T-helper 17 cell (primary cell): Measurements from ENCODE around the gene TCEAL8. TPM values are rescaled to one million over a fixed set of nuclear protein-coding genes. Genes with fewer than 3 reads are reported as not detected.
"Not testable (repeated sequence)": the region's sequence is repeated elsewhere in the genome, so short reads cannot be mapped to it uniquely, and the experiment has no call there.

Experiments used
- ATAC-seq: fragments of 150-1000 bp; cut with Tn5 transposase; 2 replicates; pipeline ENCODE4 v1.10.0; 2021; ENCODE audit warnings: mild to moderate bottlenecking, moderate library complexity
- DNase-seq, 3 donors: peaks; one replicate each; pipeline versions ENCODE4 v3.0.0 to v3.0.0-alpha.2; 2020 to 2021
- H3K9me3 ChIP-seq: one replicate; pipeline ENCODE4 v1.7.0; 2013; ENCODE audit warnings: low read length, mild to moderate bottlenecking; ENCODE audit not compliant: control insufficient read depth, poor library complexity, severe bottlenecking
- H3K27ac Mint-ChIP-seq: one replicate; pipeline ENCODE4 v1.8.0; 2022; ENCODE audit warnings: mild to moderate bottlenecking, moderate library complexity, mixed read lengths
- H3K27me3 Mint-ChIP-seq: one replicate; pipeline ENCODE4 v1.8.0; 2022; ENCODE audit warnings: mixed read lengths
- H3K36me3 Mint-ChIP-seq: one replicate; pipeline ENCODE4 v1.8.0; 2022; ENCODE audit warnings: low read depth, mixed read lengths
- H3K4me1 Mint-ChIP-seq: one replicate; pipeline ENCODE4 v1.8.0; 2022; ENCODE audit warnings: mild to moderate bottlenecking, mixed read lengths
- H3K4me3 Mint-ChIP-seq: one replicate; pipeline ENCODE4 v1.8.0; 2022; ENCODE audit warnings: mild to moderate bottlenecking, moderate library complexity, mixed read lengths
- total RNA-seq, 4 donors: library from RNA in 2 of 4; stranded (reverse) in 2 of 4; gene quantifications; one replicate each; pipeline ENCODE4 v1.2.3 and lab custom pipeline; 2022 to 2026

TCEAL8 gene
- total RNA-seq, 2 donors from 2014 or later: 12.6 to 16.4 TPM

DNA sequence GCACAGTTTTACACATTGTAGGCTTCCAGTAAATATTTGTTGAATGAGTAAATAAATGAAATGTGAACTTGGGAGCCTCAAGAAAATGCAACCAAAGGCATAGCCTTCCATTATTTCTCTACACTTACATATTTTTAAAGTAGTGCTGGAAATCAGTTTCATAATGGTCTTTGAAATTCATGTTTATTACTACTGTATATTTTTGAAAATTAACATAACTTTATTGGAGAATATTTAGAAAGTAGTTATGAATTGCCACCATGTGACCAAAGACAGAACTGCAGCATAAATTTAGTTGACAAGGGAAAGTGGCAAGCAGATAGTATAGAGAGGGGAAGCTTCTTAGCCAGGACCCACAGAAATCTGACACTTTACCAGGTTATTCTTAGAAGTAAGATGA lies 6.4 kb downstream of the TCEAL8 start:
- Mint-ChIP-seq H3K4me3 (no peak overlapping the region), H3K27me3 (peaks cover 10% of the 10 kb centered on the region), H3K4me1 (peaks cover 5% of the 10 kb centered on the region), H3K36me3 (no peaks in the 10 kb centered on the region), H3K27ac (no peak overlapping the region)
- ATAC-seq (peak; percentile 37), DNase-seq (no peak)
- no peaks in the 10 kb centered on the region for H3K9me3 ChIP-seq

DNA sequence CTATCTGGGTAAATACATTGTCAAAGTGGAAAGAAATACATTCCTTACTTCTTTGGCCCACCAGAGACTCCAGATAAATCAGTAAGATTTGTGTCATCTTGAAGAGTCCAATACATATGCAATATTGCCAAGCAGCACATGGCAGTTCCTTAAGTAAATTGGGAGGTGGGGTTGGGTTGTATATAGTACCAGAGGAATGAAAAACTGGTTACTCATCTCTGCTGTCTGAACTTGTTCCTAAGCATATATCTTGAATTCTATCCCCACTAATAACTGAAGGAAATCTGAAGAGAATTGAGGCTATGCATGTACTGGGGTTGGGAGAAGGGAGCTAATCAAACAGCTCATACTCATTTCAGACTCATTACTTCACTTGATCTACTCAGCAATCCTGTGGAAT lies 14.8 kb downstream of the TCEAL8 start:
- Mint-ChIP-seq H3K27me3 (peaks cover 14% of the 10 kb centered on the region), H3K36me3 (no peaks in the 10 kb centered on the region)

DNA sequence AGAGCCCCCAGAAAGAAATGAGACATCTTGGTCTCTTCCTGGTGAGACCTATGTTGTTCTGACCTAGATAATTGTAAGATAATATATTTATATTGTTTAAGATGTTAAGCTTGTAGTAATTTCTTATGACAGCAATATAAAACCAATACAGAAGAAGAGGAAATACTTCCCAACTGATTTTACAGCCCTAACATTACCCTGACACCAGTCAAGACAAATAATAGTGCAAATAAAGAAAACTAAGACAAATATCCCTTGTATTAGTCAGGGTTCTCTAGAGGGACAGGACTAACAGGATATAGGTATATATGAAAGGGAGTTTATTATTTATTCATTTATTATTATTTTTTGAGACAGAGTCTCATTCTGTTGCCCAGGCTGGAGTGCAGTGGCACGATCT lies 18.7 kb downstream of the TCEAL8 start:
- H3K4me3 Mint-ChIP-seq: no peak overlapping the region
- H3K9me3 ChIP-seq: no peaks in the 10 kb centered on the region
- DNase-seq (no peak), ATAC-seq (no peak)
- H3K27ac Mint-ChIP-seq: no peak overlapping the region
- no peaks in the 10 kb centered on the region for H3K4me1 Mint-ChIP-seq
- no peaks in the 10 kb centered on the region for H3K27me3 Mint-ChIP-seq
- H3K36me3 Mint-ChIP-seq: no peaks in the 10 kb centered on the region

More for the DNA sequence above, 14.8 kb downstream of the TCEAL8 start:
- Mint-ChIP-seq H3K4me1 (no peaks in the 10 kb centered on the region), H3K27ac (no peak overlapping the region), H3K4me3 (no peak overlapping the region)
- DNase-seq (no peak), ATAC-seq (no peak)
- H3K9me3 ChIP-seq: no peaks in the 10 kb centered on the region

GRCh38 chrX:103235608-103236007 lies 19.3 kb downstream of the TCEAL8 start:
- H3K27ac Mint-ChIP-seq, H3K4me3 Mint-ChIP-seq, H3K27me3 Mint-ChIP-seq, DNase-seq, H3K9me3 ChIP-seq, H3K4me1 Mint-ChIP-seq, H3K36me3 Mint-ChIP-seq, ATAC-seq: not testable (repeated sequence)

- no peak for DNase-seq
- Mint-ChIP-seq H3K4me3 (no peak overlapping the region), H3K27me3 (no peaks in the 10 kb centered on the region), H3K36me3 (no peaks in the 10 kb centered on the region), H3K27ac (no peak overlapping the region), H3K4me1 (no peaks in the 10 kb centered on the region)
- no peaks in the 10 kb centered on the region for H3K9me3 ChIP-seq
- no peak for ATAC-seq
Measured at GRCh38 chrX:103234869-103235268, 20.1 kb downstream of the TCEAL8 start.

GRCh38 chrX:103233263-103233662 lies 21.7 kb downstream of the TCEAL8 start:
- H3K27ac Mint-ChIP-seq: no peak overlapping the region

GRCh38 chrX:103225918-103226317 lies 29.0 kb downstream of the TCEAL8 start:
- peaks cover 16% of the 10 kb centered on the region for H3K27me3 Mint-ChIP-seq
- DNase-seq, H3K4me1 Mint-ChIP-seq: not testable (repeated sequence)

More at GRCh38 chrX:103233263-103233662, 21.7 kb downstream of the TCEAL8 start:
- DNase-seq (no peak), ATAC-seq (no peak)
- no peaks in the 10 kb centered on the region for H3K9me3 ChIP-seq
- H3K4me1 Mint-ChIP-seq: no peaks in the 10 kb centered on the region
- no peak overlapping the region for H3K4me3 Mint-ChIP-seq
- no peaks in the 10 kb centered on the region for H3K36me3 Mint-ChIP-seq
- H3K27me3 Mint-ChIP-seq: no peaks in the 10 kb centered on the region

GRCh38 chrX:103220511-103221323 lies 34.2 kb downstream of the TCEAL8 start:
- Mint-ChIP-seq H3K36me3 (no peaks in the 10 kb centered on the region), H3K4me1 (peaks cover 5% of the 10 kb centered on the region), H3K27ac (no peak overlapping the region), H3K27me3 (peaks cover 21% of the 10 kb centered on the region), H3K4me3 (no peak overlapping the region)
- no peaks in the 10 kb centered on the region for H3K9me3 ChIP-seq
- DNase-seq (no peak), ATAC-seq (no peak)

More at GRCh38 chrX:103225918-103226317, 29.0 kb downstream of the TCEAL8 start:
- H3K4me3 Mint-ChIP-seq, H3K36me3 Mint-ChIP-seq, H3K27ac Mint-ChIP-seq, ATAC-seq, H3K9me3 ChIP-seq: not testable (repeated sequence)

DNA sequence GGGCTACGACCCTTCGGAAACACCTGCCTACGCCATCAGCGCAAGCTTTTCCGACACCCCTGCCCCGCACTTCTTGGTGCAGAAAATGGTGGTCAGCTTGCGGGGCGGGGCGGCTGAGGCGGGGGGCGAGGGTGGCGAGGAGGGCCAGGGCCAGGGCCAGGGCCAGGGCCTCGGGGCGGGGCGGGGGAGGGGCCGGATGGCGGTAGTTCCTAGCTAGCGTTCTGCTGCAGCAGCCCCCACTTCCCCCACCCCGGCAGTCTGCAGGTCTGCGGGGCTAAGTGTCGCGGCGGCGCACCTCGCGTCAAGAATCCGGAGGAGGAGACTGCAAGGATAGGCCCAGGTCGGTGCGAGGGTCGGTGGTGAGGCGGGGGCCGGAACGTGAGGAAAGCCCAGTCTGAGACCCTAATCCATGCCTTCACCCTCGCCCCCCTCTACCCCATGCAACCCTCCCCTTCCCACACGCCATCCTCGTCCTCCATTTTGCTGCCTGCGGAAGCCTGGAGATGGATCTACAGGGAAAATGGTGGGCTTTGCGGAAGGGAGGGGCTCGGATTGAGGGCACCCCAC lies 39.4 kb downstream of the TCEAL8 start:
- H3K27ac Mint-ChIP-seq: peak overlapping the region; percentile 87
- H3K4me1 Mint-ChIP-seq: peaks cover 11% of the 10 kb centered on the region
- peak in 2 of 3 donors; percentile 11 to 18 for DNase-seq
- H3K9me3 ChIP-seq: no peaks in the 10 kb centered on the region
- peak; percentile 46 for ATAC-seq
- no peaks in the 10 kb centered on the region for H3K36me3 Mint-ChIP-seq
- peak overlapping the region; percentile 73 for H3K4me3 Mint-ChIP-seq
- peaks cover 5% of the 10 kb centered on the region for H3K27me3 Mint-ChIP-seq

DNA sequence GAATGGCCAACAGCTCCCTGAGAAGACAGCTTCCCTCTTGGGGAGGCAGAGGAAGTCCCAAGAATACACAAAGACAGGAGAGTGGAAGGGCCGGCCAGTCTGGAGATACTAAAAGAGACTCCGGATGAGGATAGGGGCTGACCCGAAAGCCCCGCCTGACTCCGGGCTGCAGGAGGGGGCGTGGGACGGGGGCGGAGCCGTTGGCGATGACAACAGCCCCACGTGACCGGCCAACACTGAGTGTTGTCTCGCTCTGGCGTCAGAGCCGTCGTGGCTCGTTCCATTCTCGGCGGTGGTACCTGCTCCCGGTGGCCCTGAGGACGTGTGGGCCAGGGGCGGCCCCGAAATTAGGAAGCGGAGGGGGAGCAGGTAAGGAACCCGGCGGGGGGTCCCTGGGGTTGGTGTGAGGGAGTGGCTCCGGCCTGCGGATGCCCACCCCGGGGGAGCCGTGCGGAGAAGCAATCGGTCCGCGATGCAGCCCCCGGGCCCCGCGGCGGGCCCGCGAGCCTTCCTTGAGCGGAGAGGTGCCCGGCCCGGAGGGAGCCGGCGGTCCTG lies 40.0 kb downstream of the TCEAL8 start, which contains the start of gene BEX4:
BEX4 (plus strand) TSS at position 239 of the 555 bp plus-strand sequence. CDS start 1,046 bp downstream, outside the sequence.
- DNase-seq: peak; percentile 65 to 69 (median 66)
- H3K36me3 Mint-ChIP-seq: no peaks in the 10 kb centered on the region
- H3K27me3 Mint-ChIP-seq: peaks cover 5% of the 10 kb centered on the region
- no peaks in the 10 kb centered on the region for H3K9me3 ChIP-seq
- peak; percentile 95 for ATAC-seq
- H3K4me3 Mint-ChIP-seq: peak within 1 kb of the TSS; percentile 91
- peak within 1 kb of the TSS; percentile 87 for H3K27ac Mint-ChIP-seq
- peaks cover 11% of the 10 kb centered on the region for H3K4me1 Mint-ChIP-seq

GRCh38 chrX:103212749-103213457 lies 42.1 kb downstream of the TCEAL8 start:
- no peaks in the 10 kb centered on the region for H3K9me3 ChIP-seq
- no peak overlapping the region for H3K4me3 Mint-ChIP-seq
- peaks cover 11% of the 10 kb centered on the region for H3K4me1 Mint-ChIP-seq
- ATAC-seq (no peak), DNase-seq (no peak)
- H3K27me3 Mint-ChIP-seq: no peaks in the 10 kb centered on the region
- no peak overlapping the region for H3K27ac Mint-ChIP-seq
- H3K36me3 Mint-ChIP-seq: no peaks in the 10 kb centered on the region

GRCh38 chrX:103211012-103211715 lies 43.8 kb downstream of the TCEAL8 start:
- Mint-ChIP-seq H3K4me3 (no peak overlapping the region), H3K4me1 (peaks cover 10% of the 10 kb centered on the region), H3K36me3 (no peaks in the 10 kb centered on the region), H3K27me3 (no peaks in the 10 kb centered on the region), H3K27ac (no peak overlapping the region)
- no peak for ATAC-seq
- H3K9me3 ChIP-seq: no peaks in the 10 kb centered on the region
- DNase-seq: peak in 1 of 3 donors; percentile 13
